Lower lobe of right lung (tissue), 2 donors: ENCODE data around the gene APOB. TPM values are rescaled to one million over a fixed set of nuclear protein-coding genes. Genes with fewer than 3 reads are reported as not detected.

Experiments
- ATAC-seq, 2 donors: fragments of 200-7000 bp; cut with Tn5 transposase; one replicate each; pipeline ENCODE4 v1.9.1; 2020 to 2022; ENCODE audit warnings: mild to moderate bottlenecking in 2 of 2, moderate library complexity in 2 of 2
- DNase-seq: peaks from one replicate; pipeline ENCODE4 v3.0.0-alpha.2; 2020
- H3K27ac ChIP-seq: fragments of 200-600 bp; one replicate; pipeline ENCODE4 v1.8.0; 2022
- H3K27me3 ChIP-seq: fragments of 200-600 bp; one replicate; pipeline ENCODE4 v1.8.0; 2022; ENCODE audit warnings: low read depth
- H3K36me3 ChIP-seq: fragments of 200-600 bp; one replicate; pipeline ENCODE4 v1.8.0; 2022; ENCODE audit warnings: mild to moderate bottlenecking
- H3K4me1 ChIP-seq: fragments of 200-600 bp; one replicate; pipeline ENCODE4 v1.8.0; 2022
- H3K4me3 ChIP-seq: fragments of 200-600 bp; one replicate; pipeline ENCODE4 v1.8.0; 2022; ENCODE audit warnings: mild to moderate bottlenecking
- H3K9me3 ChIP-seq: fragments of 200-600 bp; one replicate; pipeline ENCODE4 v1.8.0; 2022
- CTCF ChIP-seq: fragments of 200-600 bp; IDR thresholded peaks from one replicate; pipeline ENCODE4 v1.8.0; 2022; ENCODE audit warnings: antibody characterized with exemption, mild to moderate bottlenecking
- intact Hi-C: fragments of 100-400 bp; cut with DNase I; formaldehyde crosslinking; loops from one replicate; pipeline ENCODE4 v1.11.0; 2022
- total RNA-seq: library from RNA; stranded (reverse); fragmentation: NEBNext Ultra II Directional; extraction: Animal tissue kit (Norgen Biotek cat#: 25700); gene quantifications from one replicate; pipeline ENCODE4 v1.2.1, GENCODE V29; 2021
- donor health status: DM: no; HTN: yes; CAD: no; lungs with severe emphysema.

The APOB gene
- total RNA-seq, 1 donor from 2014 or later = 0.53 TPM

GRCh38 chr2:21022792-21023367 is 21.0 kb downstream of the APOB start:
- TF ChIP-seq CTCF = no peak
- DNase-seq (no peak), ATAC-seq (no peak)
- Histone ChIP-seq H3K4me1 (no peaks in the 10 kb centered on the region), H3K4me3 (no peak overlapping the region), H3K27me3 (no peaks in the 10 kb centered on the region), H3K27ac (no peak overlapping the region), H3K9me3 (no peaks in the 10 kb centered on the region), H3K36me3 (no peaks in the 10 kb centered on the region)
- intact Hi-C loops = no loop called here

- DNase-seq (no peak), ATAC-seq (no peak)
- Histone ChIP-seq H3K4me1 (no peaks in the 10 kb centered on the region), H3K27me3 (no peaks in the 10 kb centered on the region), H3K9me3 (no peaks in the 10 kb centered on the region), H3K4me3 (no peak overlapping the region), H3K36me3 (no peaks in the 10 kb centered on the region), H3K27ac (no peak overlapping the region)
- TF ChIP-seq CTCF = no peak
- intact Hi-C loops = no loop called here
These were observed 22.4 kb downstream of the APOB start for GRCh38 chr2:21021430-21021829.

- ATAC-seq (no peak), DNase-seq (no peak)
- no peak for TF ChIP-seq CTCF
- Histone ChIP-seq H3K4me1 (no peaks in the 10 kb centered on the region), H3K36me3 (no peaks in the 10 kb centered on the region), H3K9me3 (no peaks in the 10 kb centered on the region), H3K27me3 (no peaks in the 10 kb centered on the region), H3K4me3 (no peak overlapping the region), H3K27ac (no peak overlapping the region)
- intact Hi-C loops = no loop called here
These were observed 23.1 kb downstream of the APOB start for GRCh38 chr2:21020668-21021288.

GRCh38 chr2:21020031-21020667 is 23.7 kb downstream of the APOB start:
- no peak for TF ChIP-seq CTCF
- Histone ChIP-seq H3K27ac (no peak overlapping the region), H3K27me3 (no peaks in the 10 kb centered on the region)

GRCh38 chr2:21019678-21020021 is 24.2 kb downstream of the APOB start:
- ATAC-seq (no peak), DNase-seq (no peak)
- H3K36me3 ChIP-seq = no peaks in the 10 kb centered on the region
- H3K9me3 ChIP-seq = no peaks in the 10 kb centered on the region
- H3K27ac ChIP-seq = no peak overlapping the region
- no peaks in the 10 kb centered on the region for H3K4me1 ChIP-seq
- intact Hi-C loops = no loop called here
- no peak overlapping the region for H3K4me3 ChIP-seq
- no peak for TF ChIP-seq CTCF
- H3K27me3 ChIP-seq = no peaks in the 10 kb centered on the region

More at GRCh38 chr2:21020031-21020667, 23.7 kb downstream of the APOB start:
- no peak overlapping the region for H3K4me3 ChIP-seq
- no peaks in the 10 kb centered on the region for H3K36me3 ChIP-seq
- DNase-seq (no peak), ATAC-seq (no peak)
- H3K9me3 ChIP-seq = no peaks in the 10 kb centered on the region
- no peaks in the 10 kb centered on the region for H3K4me1 ChIP-seq
- intact Hi-C loops = no loop called here
